Neuron (in vitro differentiated cells): ENCODE results near the gene TANK.

Experiments used
- H2AFZ ChIP-seq: one replicate; pipeline ENCODE4 v1.6.1; 2013; ENCODE audit warnings: low read depth, mild to moderate bottlenecking, inconsistent platforms, low read length, moderate library complexity
- H3K27me3 ChIP-seq: one replicate; pipeline ENCODE4 v1.6.1; 2013; ENCODE audit warnings: low read length; ENCODE audit not compliant: insufficient read depth
- H3K36me3 ChIP-seq: one replicate; pipeline ENCODE4 v1.6.1; 2013; ENCODE audit warnings: low read length; ENCODE audit not compliant: insufficient read depth
- H3K4me1 ChIP-seq: one replicate; pipeline ENCODE4 v1.6.1; 2013; ENCODE audit warnings: low read length; ENCODE audit not compliant: insufficient read depth
- H3K4me3 ChIP-seq: 2 replicates; pipeline ENCODE4 v1.5.1; 2013; ENCODE audit warnings: mild to moderate bottlenecking, low read length, moderate library complexity
- H3K9me3 ChIP-seq: one replicate; pipeline ENCODE4 v1.6.1; 2013; ENCODE audit warnings: low read length

Gene TANK

GRCh38 chr2:161164161-161164560, 3.9 kb downstream of the TANK start:
- Histone ChIP-seq H3K9me3 (no peaks in the 10 kb centered on the region), H3K4me3 (no peak overlapping the region), H2AFZ (no peak overlapping the region), H3K27me3 (no peaks in the 10 kb centered on the region), H3K4me1 (peaks cover 21% of the 10 kb centered on the region), H3K36me3 (peaks cover 12% of the 10 kb centered on the region)

GRCh38 chr2:161165266-161165665, 5.0 kb downstream of the TANK start:
- no peaks in the 10 kb centered on the region for H3K27me3 ChIP-seq

GRCh38 chr2:161165811-161166210, 5.6 kb downstream of the TANK start:
- H3K36me3 ChIP-seq, result peaks cover 12% of the 10 kb centered on the region
- no peak overlapping the region for H3K4me3 ChIP-seq

More at GRCh38 chr2:161165266-161165665, 5.0 kb downstream of the TANK start:
- Histone ChIP-seq H2AFZ (no peak overlapping the region), H3K4me3 (no peak overlapping the region), H3K36me3 (peaks cover 12% of the 10 kb centered on the region), H3K4me1 (peaks cover 15% of the 10 kb centered on the region), H3K9me3 (no peaks in the 10 kb centered on the region)

GRCh38 chr2:161166538-161167409, 6.5 kb downstream of the TANK start:
- Histone ChIP-seq H3K27me3 (no peaks in the 10 kb centered on the region), H3K4me1 (peaks cover 8% of the 10 kb centered on the region)

More at GRCh38 chr2:161165811-161166210, 5.6 kb downstream of the TANK start:
- Histone ChIP-seq H3K27me3 (no peaks in the 10 kb centered on the region), H3K9me3 (no peaks in the 10 kb centered on the region), H3K4me1 (peaks cover 15% of the 10 kb centered on the region), H2AFZ (no peak overlapping the region)

GRCh38 chr2:161169335-161169734, 9.1 kb downstream of the TANK start:
- Histone ChIP-seq H3K27me3 (no peaks in the 10 kb centered on the region), H3K36me3 (no peaks in the 10 kb centered on the region), H3K4me1 (no peaks in the 10 kb centered on the region), H3K9me3 (no peaks in the 10 kb centered on the region), H2AFZ (no peak overlapping the region), H3K4me3 (no peak overlapping the region)

More at GRCh38 chr2:161166538-161167409, 6.5 kb downstream of the TANK start:
- no peak overlapping the region for H3K4me3 ChIP-seq
- H2AFZ ChIP-seq, result no peak overlapping the region
- no peaks in the 10 kb centered on the region for H3K9me3 ChIP-seq
- peaks cover 12% of the 10 kb centered on the region for H3K36me3 ChIP-seq

GRCh38 chr2:161170377-161170776, 10.1 kb downstream of the TANK start:
- Histone ChIP-seq H3K27me3 (no peaks in the 10 kb centered on the region), H3K9me3 (no peaks in the 10 kb centered on the region), H3K4me1 (no peaks in the 10 kb centered on the region), H2AFZ (no peak overlapping the region), H3K4me3 (no peak overlapping the region), H3K36me3 (no peaks in the 10 kb centered on the region)

GRCh38 chr2:161170958-161171932, 11.0 kb downstream of the TANK start:
- Histone ChIP-seq H3K9me3 (peaks cover under 1% of the 10 kb centered on the region), H3K4me1 (no peaks in the 10 kb centered on the region), H3K4me3 (no peak overlapping the region), H2AFZ (no peak overlapping the region), H3K27me3 (no peaks in the 10 kb centered on the region), H3K36me3 (no peaks in the 10 kb centered on the region)

- Histone ChIP-seq H3K27me3 (no peaks in the 10 kb centered on the region), H3K36me3 (no peaks in the 10 kb centered on the region), H3K9me3 (peaks cover 2% of the 10 kb centered on the region), H3K4me1 (no peaks in the 10 kb centered on the region), H2AFZ (no peak overlapping the region), H3K4me3 (no peak overlapping the region)
These were observed 12.8 kb downstream of the TANK start for GRCh38 chr2:161172901-161173540.

GRCh38 chr2:161173541-161174194, 13.4 kb downstream of the TANK start:
- H3K9me3 ChIP-seq, result peaks cover 2% of the 10 kb centered on the region
- H3K36me3 ChIP-seq, result no peaks in the 10 kb centered on the region
- H3K4me3 ChIP-seq, result no peak overlapping the region

GRCh38 chr2:161177969-161178368, 17.7 kb downstream of the TANK start:
- H3K9me3 ChIP-seq, result peaks cover 2% of the 10 kb centered on the region
- H3K4me1 ChIP-seq, result no peaks in the 10 kb centered on the region
- no peaks in the 10 kb centered on the region for H3K27me3 ChIP-seq
- no peak overlapping the region for H2AFZ ChIP-seq
- peaks cover 24% of the 10 kb centered on the region for H3K36me3 ChIP-seq
- no peak overlapping the region for H3K4me3 ChIP-seq

More at GRCh38 chr2:161173541-161174194, 13.4 kb downstream of the TANK start:
- H3K27me3 ChIP-seq, result no peaks in the 10 kb centered on the region
- H2AFZ ChIP-seq, result no peak overlapping the region
- H3K4me1 ChIP-seq, result no peaks in the 10 kb centered on the region

GRCh38 chr2:161178756-161179155, 18.5 kb downstream of the TANK start:
- Histone ChIP-seq H2AFZ (no peak overlapping the region), H3K4me3 (no peak overlapping the region), H3K36me3 (peaks cover 24% of the 10 kb centered on the region), H3K4me1 (no peaks in the 10 kb centered on the region), H3K9me3 (peaks cover 2% of the 10 kb centered on the region), H3K27me3 (no peaks in the 10 kb centered on the region)

- Histone ChIP-seq H3K4me3 (no peak overlapping the region), H3K36me3 (peaks cover 9% of the 10 kb centered on the region), H3K9me3 (no peaks in the 10 kb centered on the region), H3K4me1 (peaks cover 5% of the 10 kb centered on the region), H2AFZ (no peak overlapping the region), H3K27me3 (no peaks in the 10 kb centered on the region)
These were observed 29.8 kb downstream of the TANK start for GRCh38 chr2:161190050-161190449.
